HepG2 (cell line): Measurements from ENCODE around the gene SDK1. TPM values are rescaled to one million over a fixed set of nuclear protein-coding genes. Genes with fewer than 3 reads are reported as not detected.
"Not testable (repeated sequence)": the region's sequence is repeated elsewhere in the genome, so short reads cannot be mapped to it uniquely, and the experiment has no call there.

Experiments
- ATAC-seq: fragments of 200-7000 bp; cut with Tn5 transposase; 3 replicates; pipeline ENCODE4 v1.9.1; 2020; ENCODE audit warnings: mild to moderate bottlenecking, moderate library complexity
- BruUV-seq: library from RNA; stranded (reverse); fragments of 400-500 nt; replicated peaks from 2 replicates; lab custom pipeline; 2021; lab: Mats Ljungman, UMichigan
- CTCF ChIA-PET: fragments of 300-600 bp; formaldehyde crosslinking; extraction: SDS; loops from one replicate; lab custom pipeline; 2021; ENCODE audit warnings: low total read pairs, inconsistent platforms, low intra/inter-chr PET ratio; lab: Yijun Ruan, JAX
- POLR2A ChIA-PET: fragments of 350-600 bp; sonication (Branson Sonifier 250); formaldehyde crosslinking; loops from one replicate; lab custom pipeline; 2020; ENCODE audit warnings: antibody characterized with exemption, inconsistent platforms; lab: Yijun Ruan, JAX
- DNase-seq: peaks from one replicate; pipeline ENCODE4 v3.0.0-alpha.2; 2015; ENCODE audit warnings: low spot score
- FAIRE-seq: peaks from 3 replicates; lab custom pipeline; 2011; peaks lifted over from hg19 to GRCh38; lab: Jason Lieb, UNC
- H2AFZ ChIP-seq: one replicate; pipeline ENCODE4 v1.6.1; 2011; ENCODE audit warnings: low read length, inconsistent platforms
- H3K27ac ChIP-seq: fragments of 300-600 bp; 3 replicates; pipeline ENCODE4 v1.8.0; 2011; ENCODE audit warnings: mixed run types, mild to moderate bottlenecking, mixed read lengths, low read length, inconsistent platforms; ENCODE audit not compliant: insufficient read depth; ENCODE audit errors: extremely low read length
- H3K27me3 ChIP-seq, 2 experiments: fragments of 200-600 bp in 1 of 2; 2 replicates in 1 of 2; 3 replicates in 1 of 2; pipeline versions ENCODE4 v1.6.0 to v1.8.0; 2011; ENCODE audit warnings: low read length in 2 of 2, mild to moderate bottlenecking in 2 of 2, moderate library complexity in 2 of 2, inconsistent platforms in 1 of 2; ENCODE audit not compliant: insufficient read depth in 2 of 2, control insufficient read depth in 1 of 2
- H3K36me3 ChIP-seq, 2 experiments: fragments of 200-600 bp in 1 of 2; replicated peaks in 1 of 2; 2 replicates in 1 of 2; 3 replicates in 1 of 2; pipeline versions ENCODE4 v1.5.1 to v1.8.0; 2011; ENCODE audit warnings: low read length in 2 of 2, inconsistent platforms in 1 of 2; ENCODE audit not compliant: insufficient read depth in 2 of 2, control insufficient read depth in 1 of 2
- H3K4me1 ChIP-seq: 2 replicates; pipeline ENCODE4 v1.5.1; 2012; ENCODE audit warnings: low read length, inconsistent platforms; ENCODE audit not compliant: insufficient read depth
- H3K4me2 ChIP-seq: 2 replicates; pipeline ENCODE4 v1.6.0; 2011; ENCODE audit warnings: low read depth, low read length, inconsistent platforms
- H3K4me3 ChIP-seq, 3 experiments: fragments of 200-600 bp in 1 of 3; sonication (generic), shearing (Covaris generic) in 1 of 3; replicated peaks in 1 of 3; 2 replicates each; pipeline ENCODE4 v1.5.1; 2011 to 2016; ENCODE audit warnings: low read length in 3 of 3, inconsistent platforms in 2 of 3, low read depth in 2 of 3, mild to moderate bottlenecking in 2 of 3, control low read depth in 1 of 3, mixed read lengths in 1 of 3; ENCODE audit not compliant: insufficient read depth in 1 of 3
- H3K79me2 ChIP-seq: one replicate; pipeline ENCODE4 v1.6.1; 2011; ENCODE audit warnings: low read length, inconsistent platforms; ENCODE audit not compliant: insufficient read depth
- H3K9ac ChIP-seq: 2 replicates; pipeline ENCODE4 v1.6.0; 2011; ENCODE audit warnings: mild to moderate bottlenecking, low read depth, low read length, inconsistent platforms; ENCODE audit not compliant: insufficient read depth
- H3K9me3 ChIP-seq: 2 replicates; pipeline ENCODE4 v1.5.1; 2012; ENCODE audit warnings: mild to moderate bottlenecking, low read length
- H4K20me1 ChIP-seq: 2 replicates; pipeline ENCODE4 v1.6.0; 2011; ENCODE audit warnings: inconsistent platforms, mild to moderate bottlenecking, low read length, moderate library complexity; ENCODE audit not compliant: insufficient read depth
- IRX3 ChIP-seq: sonication (generic); formaldehyde crosslinking; IDR thresholded peaks from 2 replicates; pipeline ENCODE4 v1.8.1; 2023; ENCODE audit warnings: mild to moderate bottlenecking, low read depth, missing genetic modification reagents, borderline replicate concordance
- MAFF ChIP-seq: IDR thresholded peaks from 2 replicates; pipeline ENCODE4 v1.6.1; 2011; ENCODE audit warnings: low read depth, low read length, improper control_type of control experiment
- MBNL3 ChIP-seq: fragments of 250-450 bp; sonication (Bioruptor Pico); conservative IDR thresholded peaks from 2 replicates; pipeline ENCODE4 v1.8.0; 2022; ENCODE audit warnings: mild to moderate bottlenecking, inconsistent platforms
- NFKB2 ChIP-seq: sonication (generic); formaldehyde crosslinking; IDR thresholded peaks from 2 replicates; pipeline ENCODE4 v1.4.0; 2020; ENCODE audit warnings: missing genetic modification reagents, borderline replicate concordance
- TCF7L2 ChIP-seq: IDR thresholded peaks from 2 replicates; pipeline ENCODE4 v1.6.1; 2011; ENCODE audit warnings: mild to moderate bottlenecking, low read depth, low read length, moderate library complexity
- TEAD3 ChIP-seq: optimal IDR thresholded peaks from 2 replicates; pipeline ENCODE3; 2016; ENCODE audit warnings: borderline replicate concordance
- ZNF275 ChIP-seq: sonication (generic); formaldehyde crosslinking; IDR thresholded peaks from 2 replicates; pipeline ENCODE4 v1.8.0; 2022; ENCODE audit warnings: missing genetic modification reagents, mild to moderate bottlenecking, inconsistent platforms, borderline replicate concordance
- ZNF530 ChIP-seq: sonication (generic); formaldehyde crosslinking; IDR thresholded peaks from 2 replicates; pipeline ENCODE4 v1.5.0; 2020; ENCODE audit warnings: low read depth, mild to moderate bottlenecking, missing genetic modification reagents
- ZNF776 ChIP-seq: sonication (generic); formaldehyde crosslinking; IDR thresholded peaks from 2 replicates; pipeline ENCODE4 v1.4.0; 2020; ENCODE audit warnings: mild to moderate bottlenecking, missing genetic modification reagents
- WGBS: methylation state at CpG from one replicate; pipeline ENCODE4 v1.1.6; 2017; ENCODE audit warnings: low lambda C conversion rate; 5-methylcytosine and 5-hydroxymethylcytosine counted together
- in situ Hi-C: cut with HindIII; loops from 2 replicates; pipeline ENCODE4 v1.10.0; 2017; ENCODE audit warnings: low pct_unique_long_range_greater_than_20kb; ENCODE audit not compliant: extremely low pct_ligation_motif_present
- intact Hi-C: fragments of 100-400 bp; cut with micrococcal nuclease; formaldehyde crosslinking; loops from one replicate; pipeline ENCODE4 v1.10.0; 2022; ENCODE audit not compliant: unreplicated experiment
- polyA plus RNA-seq, 8 experiments: library from polyadenylated mRNA; depleted of rRNA in 3 of 8; stranded (reverse) in 7 of 8; unstranded in 1 of 8; fragments of >200 nt; fragmentation: Illumina TruSeq in 4 of 8; extraction: Trizol in 4 of 8; gene quantifications; 2 replicates each; pipeline versions ENCODE4 v1.2.1 to v1.2.3, GENCODE V29; 2011 to 2016; ENCODE audit warnings: low read depth in 4 of 8, missing spikeins in 1 of 8, mixed read lengths in 1 of 8; ENCODE audit not compliant: insufficient read depth in 1 of 8
- total RNA-seq, 5 experiments: library from RNA; depleted of rRNA; stranded (reverse); fragments of >200 nt; fragmentation: Illumina TruSeq; extraction: Trizol; gene quantifications; 2 replicates each; pipeline ENCODE4 v1.2.3, GENCODE V29; 2016; ENCODE audit warnings: low read depth in 1 of 5

The SDK1 gene
- total and polyA plus RNA-seq, 2 of the 13 experiments (the other 11 are each of a cell fraction or from before 2014, with no cell fraction given) = 0.35 to 2.4 TPM

- intact Hi-C loops, DNase-seq, H2AFZ ChIP-seq, H3K4me1 ChIP-seq, BruUV-seq, H3K9me3 ChIP-seq, H3K27ac ChIP-seq, H3K79me2 ChIP-seq, H4K20me1 ChIP-seq, H3K4me2 ChIP-seq, H3K4me3 ChIP-seq, H3K9ac ChIP-seq, H3K36me3 ChIP-seq, FAIRE-seq, H3K27me3 ChIP-seq, CTCF ChIA-PET, ATAC-seq, POLR2A ChIA-PET, in situ Hi-C loops: not testable (repeated sequence)
Observed at GRCh38 chr7:3582145-3582544, 281.1 kb downstream of the SDK1 start.

GRCh38 chr7:3585826-3586225 is 284.8 kb downstream of the SDK1 start:
- ChIA-PET POLR2A (no interaction called here), CTCF (no interaction called here)
- H3K36me3 ChIP-seq = no peaks in the 10 kb centered on the region
- TF ChIP-seq ZNF530 (CRISPR knock-in tag) = no peak
- no peak for TF ChIP-seq ZNF275 (CRISPR knock-in tag)
- no peak for TF ChIP-seq MBNL3 (CRISPR knock-in tag)
- TF ChIP-seq TEAD3 (CRISPR knock-in tag) = no peak
- no peak for TF ChIP-seq TCF7L2
- no peak for TF ChIP-seq ZNF776 (CRISPR knock-in tag)
- TF ChIP-seq NFKB2 (CRISPR knock-in tag) = no peak
- no peak for TF ChIP-seq MAFF
- no peak for TF ChIP-seq IRX3
- no peaks in the 10 kb centered on the region for H3K4me1 ChIP-seq
- 90% methylated on average over 4 of the region's 4 CpGs for WGBS
- ATAC-seq (no peak), FAIRE-seq (no peak), DNase-seq (no peak)
- H4K20me1 ChIP-seq = no peaks in the 10 kb centered on the region
- H2AFZ ChIP-seq = no peak overlapping the region
- H3K4me3 ChIP-seq = no peak overlapping the region
- H3K4me2 ChIP-seq = no peak overlapping the region
- H3K9ac ChIP-seq = no peak overlapping the region
- no TSS peak for BruUV-seq
- H3K9me3 ChIP-seq = no peaks in the 10 kb centered on the region
- intact Hi-C loops = no loop called here
- no peaks in the 10 kb centered on the region for H3K79me2 ChIP-seq
- no peaks in the 10 kb centered on the region for H3K27me3 ChIP-seq
- in situ Hi-C loops = no loop called here
- no peak overlapping the region for H3K27ac ChIP-seq
